ENCODE results near the gene PRSS21.
A peak's percentile ranks its signal among the peaks of the same experiment; 100 is the strongest.

PRSS21 gene

GRCh38 chr16:2816751-2817339 is at the start of gene PRSS21:
Gene PRSS21 (plus strand): TSS chr16:2817237. CDS start chr16:2817269, 32 bp downstream.
- no peak for DNase-seq (ENCODE audit: low spot score)

DNA sequence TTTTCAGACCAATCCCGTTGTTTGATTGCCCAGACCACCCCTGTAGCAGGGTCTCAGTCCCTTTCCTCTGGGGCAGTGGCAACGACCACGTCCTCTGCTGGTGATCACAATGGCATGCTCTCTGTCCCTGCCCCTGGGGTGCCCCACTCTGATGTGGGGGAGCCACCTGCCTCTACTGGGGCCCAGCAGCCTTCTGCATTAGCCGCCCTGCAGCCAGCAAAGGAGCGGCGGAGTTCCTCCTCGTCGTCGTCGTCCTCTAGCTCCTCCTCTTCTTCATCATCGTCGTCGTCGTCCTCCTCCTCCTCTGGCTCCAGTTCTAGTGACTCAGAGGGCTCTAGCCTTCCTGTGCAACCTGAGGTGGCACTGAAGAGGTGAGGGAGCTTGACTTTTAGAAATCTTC is 49.1 kb upstream of the PRSS21 start:
- no peak for DNase-seq (ENCODE audit: low spot score)

DNA sequence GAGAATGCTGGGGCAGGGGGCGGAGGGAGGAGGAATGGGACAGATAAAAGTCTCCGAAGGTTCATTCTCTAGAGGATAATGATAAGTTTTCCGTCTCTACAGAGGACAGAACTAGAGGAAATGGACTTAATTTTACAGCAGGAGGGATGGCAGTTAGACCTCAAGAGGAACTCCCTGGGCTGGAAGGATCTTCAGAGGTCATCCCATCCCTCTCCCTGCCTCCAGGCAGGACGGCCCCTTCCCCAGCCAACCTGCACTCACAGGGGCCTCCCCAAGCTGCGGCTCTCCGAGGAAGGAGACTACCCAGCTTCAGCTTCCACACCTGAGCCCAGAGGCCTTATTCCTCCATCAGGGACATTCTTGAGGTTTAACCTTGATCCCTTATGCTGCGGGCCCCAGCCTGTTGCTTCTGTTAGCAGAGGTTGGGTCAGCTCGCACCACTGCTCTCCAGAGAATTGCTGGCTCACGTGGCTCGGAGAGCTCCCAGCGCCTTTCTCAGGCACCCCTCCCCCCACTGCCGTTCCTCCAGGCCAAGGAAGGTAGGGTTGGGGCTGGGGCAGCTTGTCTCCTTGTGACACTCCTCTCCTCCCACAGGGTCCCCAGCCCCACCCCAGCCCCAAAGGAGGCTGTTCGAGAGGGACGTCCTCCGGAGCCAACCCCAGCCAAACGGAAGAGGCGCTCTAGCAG is 48.5 kb upstream of the PRSS21 start:
- DNase-seq (ENCODE audit: low spot score) = no peak

- DNase-seq (ENCODE audit: low spot score) = no peak
These were observed 47.9 kb upstream of the PRSS21 start for GRCh38 chr16:2769100-2769529.

- no peak for DNase-seq (ENCODE audit: low spot score)
These were observed 47.4 kb upstream of the PRSS21 start for GRCh38 chr16:2769675-2770056.

DNA sequence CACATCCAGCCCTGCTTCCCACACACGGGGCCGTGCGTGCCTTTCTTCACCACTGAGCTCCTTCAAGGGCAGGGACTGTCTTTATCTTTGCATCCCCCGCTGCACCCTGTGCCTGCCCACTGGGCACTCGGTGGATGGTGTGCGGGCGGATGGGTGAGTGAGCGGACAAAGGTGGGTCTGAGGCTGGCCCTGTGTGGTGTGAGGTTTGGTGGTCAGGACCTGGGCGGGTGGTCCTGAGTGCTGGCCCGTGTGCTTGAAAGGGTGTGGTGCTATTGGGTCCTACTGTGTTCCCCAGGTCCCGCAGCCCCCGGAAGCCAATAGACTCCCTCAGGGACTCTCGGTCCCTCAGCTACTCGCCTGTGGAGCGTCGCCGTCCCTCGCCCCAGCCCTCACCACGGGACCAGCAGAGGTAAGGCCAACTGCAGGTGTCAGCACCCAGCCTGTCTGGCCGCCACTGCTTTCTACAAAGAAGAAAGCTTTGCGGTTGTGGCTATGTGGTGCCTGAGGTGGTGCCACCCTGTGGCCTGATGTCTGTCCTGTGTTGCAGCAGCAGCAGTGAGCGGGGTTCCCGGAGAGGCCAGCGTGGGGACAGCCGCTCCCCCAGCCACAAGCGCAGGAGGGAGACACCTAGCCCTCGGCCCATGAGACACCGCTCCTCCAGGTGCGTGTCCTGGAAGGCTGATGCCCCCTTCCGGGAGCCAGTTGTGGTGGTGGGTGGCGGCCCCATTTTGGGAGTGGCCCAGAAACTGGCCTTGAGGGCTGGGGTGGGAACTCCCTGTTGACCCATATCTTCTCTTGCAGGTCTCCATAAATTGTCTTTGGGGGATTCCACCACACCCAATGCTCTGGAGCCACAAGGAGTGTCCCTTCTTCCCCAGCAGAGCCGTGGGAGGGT is 46.7 kb upstream of the PRSS21 start:
- no peak for DNase-seq (ENCODE audit: low spot score)

DNA sequence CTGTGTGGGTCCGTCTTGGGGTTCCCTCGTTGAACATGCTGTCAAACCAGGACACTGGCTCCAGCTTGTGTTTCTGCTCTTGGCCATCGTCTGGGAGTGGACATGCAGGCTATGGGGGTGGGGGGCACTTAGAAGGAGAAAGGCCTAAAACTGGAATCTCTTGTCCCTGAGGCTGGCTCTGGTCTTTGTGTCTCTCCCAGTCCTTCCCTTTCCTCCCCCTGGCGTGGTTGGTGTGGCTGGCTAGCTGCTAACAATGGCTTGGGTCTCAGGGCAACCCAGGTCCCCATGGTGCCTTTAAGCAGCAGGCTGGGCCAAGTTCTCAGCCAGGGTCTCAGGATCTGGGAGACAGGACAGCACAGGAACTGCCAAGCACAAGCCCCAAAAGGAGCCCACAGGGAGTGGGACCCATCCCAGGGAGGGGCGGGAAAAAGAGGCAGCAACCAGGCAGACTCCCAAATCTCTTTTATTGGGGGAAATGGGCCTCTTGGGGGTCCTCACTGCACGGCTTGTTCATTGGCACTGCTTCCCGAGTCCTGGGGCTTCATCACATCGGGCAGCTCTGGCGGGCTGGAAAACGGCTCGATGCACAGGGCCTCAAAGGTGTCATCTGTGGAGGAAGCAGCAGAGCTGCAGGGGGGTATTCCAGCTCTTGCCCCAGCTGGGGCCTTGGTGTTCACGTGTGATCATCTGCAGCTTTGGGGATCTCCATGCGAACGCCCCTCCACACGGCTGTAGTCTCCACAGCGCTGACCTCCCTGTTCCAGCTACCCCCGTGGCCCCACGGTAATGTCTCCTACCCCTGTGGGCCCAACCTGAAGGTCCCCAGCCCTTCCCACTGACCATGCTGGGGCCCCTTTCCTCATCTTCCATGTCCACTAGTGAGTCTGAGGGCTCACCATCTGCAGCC is 45.3 kb upstream of the PRSS21 start:
- no peak for DNase-seq (ENCODE audit: low spot score)

DNA sequence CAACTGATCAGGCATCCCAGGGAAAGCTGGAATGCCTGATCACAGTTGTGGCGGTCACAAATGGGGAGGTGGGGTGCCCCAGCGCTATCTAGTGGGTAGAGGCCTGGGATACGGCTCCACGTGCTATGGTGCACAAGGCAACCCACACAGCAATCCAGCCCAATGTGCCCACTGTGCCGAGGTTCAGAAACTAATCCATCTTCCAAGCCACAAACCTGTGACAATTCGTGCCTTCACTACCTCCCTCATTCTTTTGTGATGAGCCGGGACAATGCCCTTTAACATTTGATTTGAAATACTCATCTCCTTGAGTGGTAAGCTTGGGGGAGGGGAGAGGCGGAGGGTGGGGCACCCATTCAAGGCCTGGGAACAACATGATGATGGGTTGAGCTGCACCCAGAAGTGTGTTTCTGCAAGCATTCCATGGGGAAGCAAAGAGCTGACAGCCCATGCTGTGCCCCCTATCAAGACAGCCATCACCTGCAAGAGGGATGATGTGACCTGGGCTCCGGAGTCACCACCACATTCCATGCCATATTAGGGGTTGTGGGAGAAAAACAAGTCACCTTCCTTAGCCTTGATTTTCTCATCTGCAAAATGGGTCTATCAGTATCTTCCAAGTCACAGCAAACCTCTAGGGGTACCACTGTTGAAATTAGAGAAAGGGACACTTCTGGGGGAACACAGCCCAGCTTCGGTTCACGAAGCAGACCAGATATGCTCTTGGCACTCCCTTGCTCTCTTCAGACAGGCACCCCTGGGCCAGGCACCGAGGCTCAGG is 43.7 kb upstream of the PRSS21 start:
- no peak for DNase-seq (ENCODE audit: low spot score)

- no peak for DNase-seq (ENCODE audit: low spot score)
These were observed 42.7 kb upstream of the PRSS21 start for GRCh38 chr16:2774161-2774891.

- DNase-seq (ENCODE audit: low spot score) = no peak
These were observed 41.8 kb upstream of the PRSS21 start for GRCh38 chr16:2775131-2775716.

GRCh38 chr16:2775765-2776499 is 41.1 kb upstream of the PRSS21 start:
- no peak for DNase-seq (ENCODE audit: low spot score)

- peak; percentile 50 for DNase-seq (ENCODE audit: low spot score)
These were observed 40.4 kb upstream of the PRSS21 start for GRCh38 chr16:2776500-2777139.

GRCh38 chr16:2777231-2777902 is 39.7 kb upstream of the PRSS21 start, which contains the start of gene ELOB:
Gene ELOB (minus strand): TSS chr16:2777280. CDS start chr16:2777239, 41 bp downstream.
- peak; percentile 99 for DNase-seq (ENCODE audit: low spot score)

GRCh38 chr16:2777903-2778629 is 39.0 kb upstream of the PRSS21 start:
- DNase-seq (ENCODE audit: low spot score) = peak; percentile 44

DNA sequence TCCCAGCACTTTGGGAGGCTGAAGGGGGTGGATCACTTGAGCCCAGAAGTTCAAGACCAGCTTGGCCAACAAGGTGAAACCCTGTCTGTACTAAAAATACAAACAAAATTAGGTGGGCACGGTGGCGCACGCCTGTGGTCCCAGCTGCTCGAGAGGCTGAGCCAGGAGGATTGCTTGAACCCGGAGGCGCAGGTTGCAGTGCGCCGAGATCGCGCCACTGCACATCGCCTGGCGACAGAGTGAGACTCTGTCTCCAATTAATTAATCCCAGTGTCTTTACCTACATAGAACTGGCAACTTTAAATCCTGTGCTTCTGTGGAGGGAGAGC is 38.4 kb upstream of the PRSS21 start:
- DNase-seq (ENCODE audit: low spot score) = no peak

DNA sequence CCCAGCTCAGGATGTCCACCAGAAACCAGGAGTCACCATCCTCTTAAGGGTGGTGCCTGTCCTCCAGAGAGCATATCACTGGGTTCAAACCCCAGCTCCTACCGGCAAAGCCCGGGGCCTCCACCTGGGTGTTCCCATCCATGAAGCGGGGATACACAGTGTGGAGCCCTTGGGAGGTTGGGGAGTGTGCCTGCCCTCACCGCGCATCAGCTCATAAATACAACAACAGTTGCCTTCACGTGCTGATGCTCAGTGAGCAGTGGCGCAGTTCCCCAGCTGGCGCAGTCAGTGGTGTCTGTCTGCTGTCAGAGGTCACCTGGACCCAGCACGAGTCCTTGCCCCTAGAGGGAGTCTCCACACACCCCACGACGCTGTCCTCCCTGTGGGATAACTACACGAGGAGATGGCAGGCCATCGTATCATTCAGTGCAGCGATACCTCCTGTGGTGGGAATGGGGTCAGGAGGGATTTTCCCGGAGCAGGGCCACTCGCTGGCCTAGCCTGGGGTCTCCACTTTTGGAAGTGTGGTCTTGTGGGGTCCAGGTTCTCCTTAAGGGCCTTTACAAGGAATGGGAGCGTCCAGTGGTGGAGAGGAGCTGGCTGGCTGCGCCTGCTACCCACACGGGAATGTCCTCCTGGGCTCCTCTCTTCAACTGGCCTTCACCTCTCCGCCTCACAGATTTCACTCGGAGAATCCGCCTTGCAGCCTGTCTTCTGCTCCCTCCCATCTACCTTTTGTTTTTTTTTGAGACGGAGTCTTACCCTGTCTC is 37.7 kb upstream of the PRSS21 start:
- DNase-seq (ENCODE audit: low spot score) = no peak

Data from GM03348 (cell line).